HG03045 (cell line): ENCODE measurements around the gene HLA-DQB2.
A peak's percentile ranks its signal among the peaks of the same experiment; 100 is the strongest.
"Not testable (repeated sequence)": the region's sequence is repeated elsewhere in the genome, so short reads cannot be mapped to it uniquely, and the experiment has no call there.

Experiments used
- ATAC-seq: cut with Tn5 transposase; IDR thresholded peaks from one replicate; pipeline ENCODE4 v1.9.1; 2021; ENCODE audit warnings: mild to moderate bottlenecking, moderate library complexity; ENCODE audit not compliant: unreplicated experiment

Gene HLA-DQB2

DNA sequence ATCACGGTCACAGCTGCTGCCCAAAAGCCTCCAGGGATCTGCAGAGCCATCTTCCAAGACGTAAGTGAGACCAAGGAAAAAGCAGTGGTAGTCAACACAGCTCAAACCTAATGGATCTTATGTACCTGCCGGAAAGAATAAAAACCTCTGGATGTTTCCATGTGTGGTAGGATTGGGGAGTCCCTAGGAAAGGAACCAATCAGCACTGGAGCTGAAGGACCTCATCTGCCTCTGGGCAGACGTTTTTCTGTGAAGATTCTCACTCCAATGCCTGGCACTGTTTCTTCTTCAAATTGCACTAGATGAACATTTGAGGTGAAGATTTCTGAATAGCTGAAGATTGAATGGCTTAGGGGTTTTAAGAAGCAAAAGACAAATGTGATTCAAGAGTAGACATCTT is at the start of gene HLA-DQB2:
Gene HLA-DQB2, minus strand, starts transcription at position 112 of the 400 bp plus-strand sequence. Its CDS starts 62 bp downstream, at position 50.
- no peak for ATAC-seq

DNA sequence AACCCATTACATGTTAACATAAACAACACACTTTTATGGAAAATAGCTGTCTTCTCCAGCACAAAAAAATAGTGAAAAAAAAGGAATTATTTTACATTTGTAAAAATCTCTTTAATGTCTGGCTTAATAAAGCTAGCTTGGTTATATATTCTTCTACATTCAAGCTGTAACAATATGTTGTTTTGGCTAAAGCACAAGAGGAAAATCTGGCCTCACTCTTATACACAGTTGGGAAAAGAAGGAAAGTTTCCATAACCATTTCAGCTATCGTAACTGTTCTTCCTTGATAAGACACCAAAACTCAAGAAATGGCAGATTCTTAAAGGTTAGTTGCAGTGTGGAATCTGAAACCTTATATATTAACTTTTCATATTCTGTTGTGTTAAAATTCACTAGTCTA is 45.8 kb upstream of the HLA-DQB2 start:
- ATAC-seq = no peak

DNA sequence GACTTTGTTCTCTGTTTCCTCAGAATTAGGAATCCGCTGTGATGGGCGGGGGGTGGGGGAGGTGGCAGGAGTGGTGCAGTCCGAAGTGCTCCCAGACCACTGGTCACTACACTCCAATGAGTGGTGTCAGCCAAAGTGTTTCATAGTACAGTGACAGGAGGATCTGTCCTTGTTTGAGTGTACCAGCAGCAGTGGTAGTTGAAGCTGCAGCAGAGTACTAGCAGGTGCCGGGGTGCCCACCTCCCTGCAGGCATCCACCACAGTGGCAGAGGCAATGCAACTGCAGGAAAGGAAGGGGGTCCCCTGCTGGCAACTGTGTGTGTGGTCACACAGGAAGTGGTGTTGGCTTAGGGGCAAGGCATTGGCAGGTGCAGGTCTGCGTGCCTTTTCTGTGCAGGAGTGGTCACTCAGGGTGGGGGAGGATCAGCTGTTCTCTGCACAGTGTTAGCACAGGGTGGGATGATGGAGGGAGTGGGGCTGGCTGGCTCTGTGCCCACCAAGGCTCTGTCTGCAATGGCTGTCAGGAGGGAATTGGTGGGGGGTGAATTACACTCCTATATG is 43.8 kb upstream of the HLA-DQB2 start:
- no peak for ATAC-seq

DNA sequence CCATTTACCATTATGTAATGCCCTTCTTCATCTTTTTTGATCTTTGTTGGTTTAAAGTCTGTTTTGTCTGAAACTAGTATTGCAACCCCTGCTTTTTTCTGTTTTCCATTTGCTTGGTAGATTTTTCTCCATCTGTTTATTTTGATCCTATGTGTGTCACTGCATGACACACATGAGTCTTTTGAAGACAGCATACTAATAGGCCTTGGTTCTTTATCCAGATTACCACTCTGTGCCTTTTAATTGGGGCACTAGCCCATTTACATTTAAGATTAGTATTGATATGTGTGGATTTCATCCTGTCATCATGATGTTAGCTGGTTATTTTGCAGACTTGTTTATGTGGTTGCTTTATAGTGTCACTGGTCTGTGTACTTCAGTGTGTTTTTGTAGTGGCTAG is 42.1 kb upstream of the HLA-DQB2 start:
- not testable (repeated sequence) for ATAC-seq

DNA sequence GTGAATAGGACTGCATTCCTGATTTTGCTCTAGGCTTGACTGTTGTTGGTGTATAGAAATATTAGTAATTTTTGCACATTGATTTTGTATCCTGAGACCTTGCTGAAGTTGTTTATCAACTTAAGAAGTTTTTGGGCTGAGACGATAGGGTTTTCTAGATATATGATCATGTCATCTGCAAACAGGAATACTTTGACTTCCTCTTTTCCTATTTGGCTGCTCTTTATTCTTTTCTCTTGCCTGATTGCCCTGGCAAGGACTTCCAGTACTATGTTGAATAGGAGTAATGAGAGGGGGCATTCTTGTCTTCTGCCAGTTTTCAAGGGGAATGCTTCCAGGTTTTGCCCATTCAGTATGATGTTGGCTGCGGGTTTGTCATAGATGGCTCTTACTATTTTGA is 40.1 kb upstream of the HLA-DQB2 start:
- ATAC-seq = no peak

DNA sequence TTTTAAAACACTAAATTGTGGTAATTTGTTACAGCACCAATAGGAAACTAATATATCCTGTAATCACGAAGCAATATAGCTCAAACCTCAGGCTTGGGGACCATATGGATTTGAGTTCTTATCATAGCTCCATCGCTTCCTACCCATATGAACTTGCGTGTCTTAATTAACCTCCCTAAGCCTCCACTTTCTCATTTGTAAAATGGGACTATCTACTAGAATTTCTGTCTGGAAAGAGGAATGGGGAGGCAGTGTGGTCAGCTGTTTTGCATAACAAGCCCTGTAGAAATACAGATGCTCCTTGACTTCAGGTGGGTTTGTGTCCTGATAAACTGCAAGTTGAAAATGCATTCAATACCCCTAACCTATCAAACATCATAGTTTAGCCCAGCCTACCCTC is 36.4 kb upstream of the HLA-DQB2 start:
- no peak for ATAC-seq

DNA sequence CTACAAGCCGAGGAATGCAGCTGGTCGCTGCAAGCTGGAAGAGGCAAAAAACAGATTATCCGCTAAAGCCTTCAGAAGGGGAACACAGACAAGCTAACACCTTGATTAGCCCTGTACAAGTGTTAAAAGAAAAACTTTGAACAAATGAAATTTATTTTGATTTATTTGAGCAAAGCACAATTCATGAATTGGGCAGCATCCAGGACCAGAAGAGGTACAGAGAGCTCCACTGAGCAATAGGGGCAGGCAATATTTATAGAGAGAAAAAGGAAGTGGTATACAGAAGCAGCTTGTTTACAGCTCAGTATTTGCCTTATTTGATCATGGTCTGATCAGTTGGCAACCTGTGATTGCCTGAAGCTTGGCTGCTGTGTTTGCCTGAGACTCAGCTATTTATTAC is 35.8 kb upstream of the HLA-DQB2 start:
- ATAC-seq = no peak

DNA sequence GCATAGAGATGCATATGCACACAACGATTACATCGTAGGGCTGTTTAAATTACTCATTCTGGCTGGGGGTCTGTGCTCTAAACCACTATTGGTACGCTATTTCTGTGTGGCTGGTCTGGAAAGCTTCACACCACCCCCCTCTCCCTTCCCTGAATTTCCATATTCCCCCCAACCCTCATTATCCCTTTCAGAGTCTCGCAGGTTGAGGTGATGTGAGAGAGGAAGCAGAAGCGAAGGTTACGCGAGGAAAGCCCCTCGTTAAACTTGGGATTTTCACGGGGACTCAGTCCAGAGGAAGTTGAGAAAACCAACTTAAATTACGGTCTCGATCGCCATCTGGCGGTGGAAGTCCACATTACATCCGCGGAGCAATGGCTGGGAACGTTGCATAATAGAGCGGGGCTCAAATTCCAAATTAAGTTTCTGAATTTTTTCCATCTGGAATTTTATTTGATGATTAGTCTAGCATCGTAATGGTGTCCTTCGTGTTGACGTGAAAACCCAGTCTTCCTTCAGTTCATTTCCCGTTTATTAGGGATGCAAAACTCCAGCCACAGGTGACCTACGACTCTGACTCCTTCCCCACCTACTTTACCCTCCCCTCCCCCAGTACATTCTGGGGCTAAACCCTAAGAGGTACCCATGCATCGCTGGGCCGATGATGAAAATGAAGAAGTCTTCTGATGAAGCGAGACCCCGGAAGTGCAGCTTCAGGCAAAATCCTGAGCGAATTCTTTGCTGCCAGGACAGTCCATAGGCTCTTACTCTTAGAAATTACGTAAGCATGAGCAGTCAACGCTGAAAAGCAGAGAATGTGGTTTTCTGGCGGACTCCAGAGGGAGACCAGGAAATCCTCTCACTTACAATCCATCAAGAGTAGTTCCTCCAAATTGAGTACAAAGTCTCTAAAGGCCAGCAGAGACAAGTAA is 33.8 kb upstream of the HLA-DQB2 start:
- ATAC-seq = peak; percentile 61

DNA sequence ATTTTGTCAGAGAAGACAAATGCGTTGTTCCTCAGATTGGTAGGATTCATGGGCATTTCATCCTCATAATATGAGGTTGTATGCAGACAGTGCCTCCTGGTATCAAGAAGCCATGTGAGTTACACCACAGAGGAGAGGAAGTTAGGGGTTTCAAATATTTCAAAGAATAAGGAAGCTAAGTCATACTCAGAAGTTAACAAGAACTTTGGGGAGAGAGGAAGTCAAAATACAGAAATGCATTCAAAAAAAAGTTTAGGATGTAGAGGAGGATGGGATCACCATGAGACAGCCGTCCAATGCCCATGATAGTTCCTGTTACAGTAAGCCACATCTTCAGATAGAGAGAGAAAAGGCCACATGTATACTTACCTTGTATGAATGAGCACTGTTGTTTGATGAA is 31.2 kb upstream of the HLA-DQB2 start:
- ATAC-seq = no peak

DNA sequence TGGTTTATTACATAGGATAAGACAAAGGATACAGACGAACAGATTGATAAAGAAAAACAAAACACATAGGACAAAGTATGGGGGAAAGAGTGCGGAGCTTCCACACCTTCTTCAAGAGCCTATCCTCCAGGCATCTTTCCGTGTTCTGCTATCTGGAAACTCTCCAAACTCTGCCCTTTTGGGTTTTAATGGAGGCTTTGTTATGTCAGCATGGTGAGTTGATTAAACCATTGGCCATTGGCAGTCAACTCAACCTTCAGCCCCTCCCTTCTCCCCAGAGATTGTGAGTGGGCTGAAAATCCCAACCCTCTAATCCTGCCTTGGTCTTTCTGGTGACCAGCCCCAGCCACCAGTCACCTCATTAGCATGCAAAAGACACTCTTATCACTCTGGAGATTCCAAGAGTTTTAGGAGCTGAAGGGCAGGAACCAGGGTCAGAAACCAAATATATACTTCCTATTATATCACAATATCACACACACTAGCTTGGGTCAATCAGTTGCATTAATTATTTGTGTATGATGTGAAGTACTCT is 29.6 kb upstream of the HLA-DQB2 start:
- ATAC-seq = no peak

DNA sequence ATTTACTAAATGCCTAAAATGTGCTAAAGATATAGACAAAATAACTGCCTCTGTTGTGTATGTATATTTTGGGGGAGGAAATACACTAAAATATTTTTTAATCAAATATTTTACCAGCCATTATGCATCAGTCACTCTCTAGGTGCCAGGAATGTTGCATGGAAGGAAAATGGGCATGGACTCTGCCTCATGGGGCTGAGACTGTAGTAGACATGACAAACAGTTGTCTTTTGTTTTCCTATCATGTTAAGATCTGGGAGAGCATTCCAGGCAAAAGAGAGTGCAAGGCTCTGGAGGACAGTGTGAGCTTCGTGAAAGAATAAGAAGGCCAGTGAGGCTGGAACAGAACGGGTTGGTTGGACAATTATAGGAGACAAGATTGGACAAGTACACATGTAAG is 27.0 kb upstream of the HLA-DQB2 start:
- no peak for ATAC-seq

DNA sequence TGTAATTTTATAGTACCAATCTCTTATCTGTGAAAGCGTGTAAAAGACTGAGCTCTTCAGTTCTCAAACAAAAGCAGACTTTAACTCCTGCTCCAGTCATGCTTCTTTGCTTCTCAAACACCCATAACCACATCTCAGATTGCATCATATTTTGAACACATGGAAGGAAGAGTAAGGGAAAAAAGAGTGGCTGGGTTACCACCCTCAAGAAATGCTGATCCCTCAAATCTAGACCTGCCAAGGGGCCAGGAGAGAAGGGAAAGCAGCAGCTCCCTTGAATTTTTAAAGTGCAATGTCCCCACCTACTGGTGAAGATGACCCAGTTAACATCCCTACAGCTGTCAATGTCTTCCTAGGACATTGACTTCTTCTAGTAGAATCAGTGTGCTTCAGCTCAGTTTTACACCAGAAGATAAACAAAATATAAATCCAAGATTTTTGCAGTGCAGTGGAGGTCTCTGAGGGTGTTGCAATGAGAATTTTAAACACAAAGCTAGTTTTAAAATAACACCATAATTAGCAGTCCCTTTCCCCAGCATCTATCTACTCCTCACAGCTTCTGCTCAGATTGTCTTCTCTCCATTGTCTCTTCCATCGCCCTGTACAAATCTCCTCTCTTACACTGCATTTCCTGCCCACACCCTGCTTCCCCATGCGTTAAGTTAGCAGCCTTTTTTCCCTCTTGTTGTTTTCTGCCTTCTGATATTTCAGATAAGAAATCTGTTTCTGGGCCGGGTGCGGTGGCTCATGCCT is 22.6 kb upstream of the HLA-DQB2 start:
- no peak for ATAC-seq

DNA sequence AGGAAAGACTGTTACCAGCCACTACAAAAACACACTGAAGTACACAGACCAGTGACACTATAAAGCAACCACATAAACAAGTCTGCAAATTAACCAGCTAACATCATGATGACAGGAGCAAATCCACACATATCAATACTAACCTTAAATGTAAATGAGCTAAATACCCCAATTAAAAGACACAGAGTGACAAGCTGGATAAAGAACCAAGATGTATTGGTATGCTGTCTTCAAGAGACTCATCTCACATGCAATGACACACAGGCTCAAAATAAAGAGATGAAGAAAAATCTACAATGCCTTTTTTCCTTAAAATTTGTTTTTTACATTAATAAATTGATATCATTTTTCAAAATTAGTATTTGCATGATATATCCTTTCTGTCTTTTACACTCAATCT is 19.6 kb upstream of the HLA-DQB2 start:
- ATAC-seq = not testable (repeated sequence)

DNA sequence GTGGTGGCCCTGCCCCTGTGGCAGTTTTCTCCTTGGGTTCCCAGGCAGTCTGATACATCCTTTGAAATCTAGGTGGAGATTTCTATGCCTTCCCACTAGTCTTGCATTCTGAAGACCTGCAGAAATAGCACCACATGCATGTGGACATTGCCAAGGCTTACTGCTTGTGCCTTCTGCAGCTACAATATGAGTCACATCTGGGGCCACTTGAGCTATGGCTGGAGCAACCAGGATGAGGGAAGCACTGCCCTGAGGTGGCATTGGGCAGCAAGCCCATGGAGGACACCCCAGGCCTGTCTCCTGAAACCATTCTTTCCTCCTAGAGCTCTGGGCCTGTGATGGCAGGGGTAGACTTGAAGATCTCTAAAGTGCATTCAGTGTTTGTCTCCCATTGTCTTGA is 15.7 kb upstream of the HLA-DQB2 start:
- ATAC-seq = no peak

DNA sequence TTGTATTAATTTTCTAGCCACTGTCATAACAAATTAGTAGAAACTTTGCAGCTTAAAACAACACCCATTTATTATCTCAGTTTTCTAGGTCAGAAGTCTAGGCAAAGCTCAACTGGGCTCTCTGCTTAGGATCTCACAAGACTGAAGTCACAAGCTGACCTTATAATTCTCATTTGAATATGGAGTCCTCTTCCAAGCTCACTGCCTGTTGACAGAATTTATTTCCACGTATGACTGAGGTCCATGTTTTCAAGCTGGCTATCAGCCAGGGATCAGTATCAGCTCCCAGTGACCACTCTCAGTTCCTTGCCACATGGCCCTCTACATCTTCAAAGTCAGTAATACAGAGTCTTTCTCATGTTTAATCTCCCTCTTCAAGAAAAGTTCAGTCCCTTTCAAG is 11.7 kb upstream of the HLA-DQB2 start:
- no peak for ATAC-seq

DNA sequence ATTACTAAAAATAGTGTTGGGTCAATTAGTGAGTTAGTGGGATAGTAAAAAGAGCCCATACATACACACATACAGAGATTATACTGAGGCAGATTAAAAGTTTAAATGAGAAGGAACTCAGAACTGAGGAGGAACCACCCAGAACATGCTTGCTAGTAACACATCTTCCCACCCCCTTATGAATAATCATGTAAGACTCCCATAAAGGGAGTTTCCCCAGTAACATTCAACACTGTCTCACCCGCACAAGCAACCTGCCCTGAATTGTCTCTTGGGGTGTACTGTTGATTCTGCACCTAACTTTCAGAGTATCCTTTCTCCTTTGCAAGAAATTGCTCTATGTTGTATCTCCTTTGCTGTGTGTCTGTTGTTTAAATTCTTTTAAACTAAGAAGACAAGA is 11.1 kb upstream of the HLA-DQB2 start:
- no peak for ATAC-seq

DNA sequence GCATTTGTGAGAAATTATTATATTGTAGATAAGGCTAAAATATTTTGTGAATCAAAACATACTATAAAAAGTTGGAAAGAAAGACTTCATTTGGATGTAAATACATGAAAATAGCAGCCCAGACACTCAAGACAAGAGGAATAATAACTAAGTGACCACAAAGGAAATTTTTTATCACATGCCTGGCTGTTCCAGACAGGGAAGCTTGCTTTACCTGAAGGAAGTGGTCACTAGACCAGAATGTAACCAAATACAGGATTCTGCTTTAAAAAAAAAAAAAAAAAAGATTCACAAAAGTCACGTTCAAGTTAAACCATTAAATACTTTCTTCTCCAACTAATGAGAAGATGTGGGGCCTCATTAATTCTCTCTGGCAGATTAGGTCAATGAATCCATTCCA is 9.3 kb upstream of the HLA-DQB2 start:
- ATAC-seq = no peak

DNA sequence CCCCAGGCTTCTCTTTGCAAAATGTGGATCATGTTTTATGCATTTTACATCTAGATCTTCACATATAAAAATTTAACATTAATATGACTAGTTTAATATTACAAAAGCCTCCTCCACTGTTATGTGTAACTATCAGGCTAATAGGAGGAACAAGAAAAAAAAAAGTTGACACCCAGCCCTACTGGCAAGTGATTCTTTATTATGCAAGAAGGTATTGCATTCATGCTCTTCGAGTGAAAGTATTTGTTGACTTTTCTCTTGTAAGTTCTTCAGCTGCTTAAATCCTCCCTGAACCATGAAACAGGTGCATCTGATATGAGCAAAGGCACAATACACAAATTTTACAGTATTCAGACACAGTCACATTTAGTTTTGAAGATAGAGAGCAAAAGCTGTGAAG is 716 bp upstream of the HLA-DQB2 start:
- no peak for ATAC-seq

DNA sequence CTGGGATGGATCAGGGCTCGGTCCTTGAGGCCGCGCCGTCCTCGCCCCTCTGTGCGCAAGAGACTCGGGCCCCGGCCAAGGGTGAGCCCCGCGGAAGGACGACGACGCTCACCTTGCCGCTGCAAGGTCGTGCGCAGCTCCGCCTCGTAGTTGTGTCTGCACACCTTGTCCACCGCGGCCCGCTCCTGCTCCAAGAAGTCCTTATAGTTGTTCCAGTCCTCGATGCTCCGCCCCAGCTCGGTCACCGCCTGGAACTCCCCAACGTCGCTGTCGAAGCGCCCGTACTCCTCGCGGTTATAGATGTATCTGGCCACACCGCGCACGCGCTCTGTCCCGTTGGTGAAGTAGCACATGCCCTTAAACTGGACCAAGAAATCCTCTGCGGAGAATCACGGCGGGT is 1.8 kb downstream of the HLA-DQB2 start:
- no peak for ATAC-seq

DNA sequence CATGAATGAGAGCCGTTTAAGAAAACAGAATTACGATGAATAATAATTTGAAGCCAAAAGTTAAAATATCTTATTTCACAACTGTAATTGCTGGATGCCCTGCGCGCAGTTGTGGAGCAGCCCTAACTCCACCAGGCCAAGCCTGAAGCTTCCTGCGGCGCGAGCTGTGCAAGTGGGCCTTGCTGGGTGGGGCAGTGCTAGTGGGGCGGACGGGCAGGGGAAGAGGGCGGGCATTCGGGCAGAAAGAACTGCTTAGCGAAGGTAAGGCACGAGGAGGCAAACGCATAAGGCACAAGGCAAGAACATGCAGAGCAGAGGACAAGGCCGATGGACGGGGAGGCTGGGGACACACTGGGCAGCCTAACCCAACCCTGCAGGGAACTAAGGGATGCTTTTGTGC is 2.3 kb downstream of the HLA-DQB2 start:
- ATAC-seq = no peak

DNA sequence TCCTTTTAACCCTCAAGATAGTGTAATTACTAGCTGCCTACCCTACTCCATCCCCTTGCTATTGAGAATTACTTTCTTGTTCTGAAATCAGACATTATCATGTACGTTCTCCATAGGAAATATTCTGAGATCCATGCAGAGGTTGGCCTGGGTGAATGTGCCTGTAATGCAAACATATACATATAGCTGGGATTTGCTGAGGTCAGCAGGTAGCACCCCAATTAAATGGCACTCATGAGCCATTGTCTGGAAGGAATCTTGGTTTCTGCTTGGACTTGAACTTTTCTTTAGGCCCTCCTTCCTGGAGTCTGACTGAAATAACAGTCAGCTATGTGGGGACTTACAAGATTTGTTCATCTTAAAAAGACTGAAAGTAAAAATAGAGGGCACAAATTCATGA is 3.7 kb downstream of the HLA-DQB2 start:
- no peak for ATAC-seq

DNA sequence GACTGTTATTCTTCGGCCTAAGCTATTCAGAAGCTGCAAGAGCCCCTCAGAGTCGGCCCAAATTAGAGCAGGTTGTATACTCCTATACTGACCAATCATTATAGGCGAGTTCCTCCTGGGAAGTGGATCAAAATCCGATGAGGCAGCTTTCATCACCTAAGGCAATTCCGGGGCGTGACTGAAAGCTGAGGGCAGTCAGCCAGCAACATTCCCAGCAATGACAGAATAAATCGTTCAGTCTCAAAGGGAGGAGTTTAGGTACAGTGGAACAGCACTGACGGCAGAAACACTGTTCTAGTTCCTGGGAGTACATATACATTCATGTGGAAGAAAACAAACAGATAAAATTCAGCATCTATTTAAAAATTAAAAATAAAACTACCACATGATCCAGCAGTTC is 10.8 kb downstream of the HLA-DQB2 start:
- ATAC-seq = no peak
